G401.6 (cell line): Measurements from ENCODE around the gene LIPF.
A peak's percentile ranks its signal among the peaks of the same experiment; 100 is the strongest.
"Not testable (repeated sequence)": the region's sequence is repeated elsewhere in the genome, so short reads cannot be mapped to it uniquely, and the experiment has no call there.

Source experiments
- FAIRE-seq: peaks from 2 replicates; lab custom pipeline; 2012; peaks lifted over from hg19 to GRCh38; lab: Jason Lieb, UNC

LIPF gene

DNA sequence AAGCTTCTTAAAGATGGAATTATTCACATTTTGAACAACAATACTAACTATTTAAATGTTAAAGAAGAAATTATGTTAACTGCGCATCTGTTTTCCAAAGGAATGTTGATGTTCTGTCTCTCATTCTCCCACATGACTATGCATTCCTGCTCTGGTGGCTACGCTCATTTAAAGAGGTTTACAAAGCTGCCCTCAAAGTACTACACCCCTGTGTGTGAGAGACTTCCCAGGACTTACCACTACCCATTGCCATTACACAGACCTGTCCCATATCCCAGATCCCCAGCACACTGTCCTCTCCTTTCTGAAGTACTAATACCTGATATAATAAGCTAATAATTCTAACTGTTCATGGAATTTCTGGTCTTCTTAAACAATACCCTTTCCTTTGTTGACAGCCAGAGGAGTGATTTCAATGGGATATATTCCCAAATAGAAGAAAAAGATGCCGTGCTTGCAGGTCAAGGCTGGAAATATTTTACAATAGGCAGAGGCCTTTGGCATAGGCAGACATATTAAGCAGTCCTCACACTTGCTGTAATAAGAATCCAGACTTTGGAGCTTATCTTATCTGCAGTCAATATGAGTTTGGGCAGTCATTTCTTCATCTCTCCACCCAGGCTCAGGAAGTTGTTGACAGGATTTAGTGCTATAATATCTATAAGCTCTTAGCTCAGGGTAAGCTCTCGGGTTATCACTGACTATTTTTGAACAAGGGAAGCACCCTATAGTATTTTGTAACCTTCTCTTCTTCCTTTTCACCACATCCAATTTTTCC, 12.2 kb downstream of the LIPF start:
- FAIRE-seq = no peak

DNA sequence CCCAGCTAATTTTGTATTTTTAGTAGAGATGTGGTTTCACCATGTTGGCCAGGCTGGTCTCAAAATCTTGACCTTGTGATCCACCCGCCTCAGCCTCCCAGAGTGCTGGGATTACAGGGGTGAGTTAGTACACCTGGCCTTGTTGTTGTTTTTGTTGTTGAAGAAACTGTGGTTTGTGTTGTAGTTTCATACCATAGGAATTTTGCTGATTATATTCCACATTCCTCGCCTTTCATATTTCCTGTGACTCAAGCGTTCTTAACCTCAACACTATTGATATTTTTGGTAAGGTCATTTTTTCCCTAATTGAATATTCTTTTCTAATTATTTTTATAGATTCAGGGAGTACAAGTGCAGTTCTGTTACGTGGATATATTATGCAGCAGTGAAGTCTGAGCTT, 16.7 kb downstream of the LIPF start:
- no peak for FAIRE-seq

DNA sequence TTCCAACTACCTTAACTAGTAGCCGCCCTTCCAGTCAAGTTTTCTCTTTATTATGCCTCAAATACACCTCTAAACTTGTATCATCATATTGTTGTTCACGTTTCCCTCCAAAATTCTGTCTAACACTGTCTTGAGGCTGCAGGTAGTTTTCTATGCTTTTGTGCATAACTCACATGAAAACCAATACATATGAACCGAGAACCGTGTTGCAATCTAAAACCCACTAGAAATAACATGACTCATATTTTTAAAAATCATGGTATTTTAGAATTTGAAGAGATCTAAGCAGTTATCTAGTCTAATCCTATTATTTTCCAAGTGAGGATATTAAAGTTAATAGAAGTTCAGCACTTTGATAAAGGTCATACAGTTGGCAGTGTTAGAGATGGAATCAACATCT, 18.2 kb downstream of the LIPF start:
- no peak for FAIRE-seq

DNA sequence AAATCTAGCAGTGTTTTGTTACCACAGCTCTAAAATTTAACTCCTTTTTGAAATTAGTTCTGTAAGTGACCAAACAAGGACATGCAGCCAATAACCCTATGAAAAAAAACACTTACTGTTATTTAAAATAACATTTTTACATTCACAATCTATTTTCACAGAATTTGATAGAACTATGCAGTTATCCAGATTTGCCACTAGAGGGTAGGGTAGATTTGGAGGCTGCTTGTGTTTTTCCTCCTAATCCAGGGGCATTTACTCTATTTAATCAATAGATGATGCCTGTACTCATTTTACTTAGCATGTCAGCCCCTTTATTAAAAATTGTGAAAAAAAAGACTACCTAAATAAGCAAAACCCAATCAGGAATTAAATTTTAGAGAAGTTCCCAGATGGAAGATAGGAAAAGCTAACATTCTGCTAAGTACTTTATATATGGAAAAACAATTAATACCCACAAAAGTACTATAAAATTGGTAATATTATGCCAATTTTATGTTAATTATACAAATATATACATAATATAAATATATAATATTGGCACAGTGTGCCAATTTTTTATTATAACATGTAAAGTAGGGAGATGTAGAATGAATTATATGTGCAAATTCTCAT, 23.7 kb downstream of the LIPF start:
- FAIRE-seq = peak; percentile 46

DNA sequence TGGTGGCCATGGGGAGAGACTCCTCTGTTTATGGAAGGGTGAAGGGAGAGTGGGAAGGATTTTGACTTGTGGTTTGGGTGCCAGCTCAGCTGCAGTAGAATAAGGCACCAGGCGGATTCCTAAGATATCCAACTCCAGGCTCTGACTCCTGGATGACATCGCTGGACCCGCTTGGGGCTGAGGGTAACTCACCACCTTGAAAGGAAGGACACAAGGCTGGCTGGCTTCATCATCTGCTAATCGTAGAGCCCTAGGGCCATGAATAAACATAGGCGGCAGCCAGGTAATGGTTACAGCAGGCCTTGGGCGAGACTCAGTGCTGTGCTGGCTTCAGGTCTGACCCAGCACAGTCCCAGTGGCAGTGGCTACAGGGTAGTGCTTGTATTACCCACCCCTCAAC, 25.1 kb downstream of the LIPF start:
- FAIRE-seq = no peak

DNA sequence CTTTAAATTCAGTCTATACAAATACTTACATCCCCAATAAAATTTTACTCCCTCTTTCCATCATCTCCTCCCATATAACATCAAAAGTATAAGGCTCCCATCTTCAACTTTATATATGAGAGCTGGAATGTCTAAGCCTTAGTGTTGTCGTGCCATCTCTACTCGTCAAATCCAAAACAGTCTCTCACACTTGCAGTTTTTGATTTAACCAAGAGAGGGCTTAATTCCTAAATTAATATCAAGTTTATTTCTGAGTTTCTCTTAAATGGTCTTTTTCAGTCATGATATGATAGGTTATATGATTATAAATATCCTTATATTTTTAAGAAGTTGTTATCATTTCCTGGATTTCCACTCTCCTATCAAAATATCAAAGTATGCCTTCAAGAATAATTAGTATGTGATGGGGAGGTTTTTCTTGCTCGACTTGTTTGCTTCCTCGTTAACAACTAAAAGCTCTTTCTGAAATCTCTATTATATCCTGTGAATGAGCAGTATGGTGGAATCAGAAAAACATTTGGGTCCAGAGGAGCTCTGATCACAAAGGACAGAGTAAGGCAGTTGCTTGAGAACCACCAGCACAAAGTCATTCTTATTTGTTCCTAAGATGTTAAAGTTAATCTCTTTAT, 29.3 kb downstream of the LIPF start:
- FAIRE-seq = no peak

DNA sequence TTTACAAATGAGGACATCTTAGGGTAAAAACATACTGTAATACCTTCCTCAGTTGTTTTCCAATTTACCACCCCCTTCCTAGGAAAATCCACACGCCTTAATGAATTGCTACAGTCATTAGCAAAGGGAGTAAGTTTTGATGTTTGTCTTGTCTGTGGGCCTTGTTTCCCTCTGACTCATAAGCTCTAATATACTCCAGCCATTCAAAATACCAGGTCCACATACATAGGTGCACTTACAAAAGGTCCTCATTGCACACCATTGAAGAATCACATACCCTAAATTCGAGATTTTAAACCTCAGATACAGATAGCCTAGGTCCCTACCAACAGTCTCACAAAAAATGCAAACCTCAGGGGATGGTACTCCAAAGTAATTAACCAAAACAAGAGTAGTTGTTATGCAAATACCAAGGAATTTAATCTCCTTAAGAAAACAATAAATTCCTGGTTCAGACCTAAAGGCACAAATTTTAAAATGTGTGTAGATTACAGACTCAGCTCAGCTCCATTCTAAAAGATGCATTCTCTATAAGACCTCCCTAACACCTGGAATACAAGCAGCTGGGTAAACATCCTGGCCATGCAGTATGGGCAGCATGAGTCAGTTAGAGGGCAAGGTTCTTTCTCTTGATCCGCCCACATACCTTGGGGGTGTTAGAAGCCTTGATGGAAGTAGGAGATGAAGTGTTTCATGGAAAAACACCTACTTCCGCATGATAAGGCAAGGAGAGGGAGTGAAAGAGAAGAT, 38.8 kb downstream of the LIPF start:
- FAIRE-seq = no peak

DNA sequence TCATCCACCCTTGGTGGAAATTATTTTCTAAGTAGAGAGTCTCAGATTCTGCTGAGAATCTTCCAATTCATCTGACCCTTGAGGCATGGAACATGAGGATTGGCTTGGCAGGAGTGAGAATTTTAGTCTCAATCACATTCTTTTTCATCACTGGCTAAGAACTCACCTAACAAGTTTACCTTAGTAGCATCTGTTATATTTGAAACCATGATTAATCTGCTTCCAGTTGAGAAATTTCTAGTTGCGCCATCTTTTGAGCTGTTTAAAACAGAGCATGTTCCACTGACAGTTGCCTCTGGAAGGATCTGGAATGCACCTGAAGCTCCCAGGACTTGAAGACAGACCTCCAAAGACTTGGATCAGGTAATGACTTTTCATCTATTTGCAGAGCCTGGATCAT, 41.7 kb downstream of the LIPF start, which contains the start of gene LIPK:
LIPK (plus strand) TSS at position 292 of the 400 bp plus-strand sequence. CDS start 18,295 bp downstream, outside the sequence.
- FAIRE-seq = no peak

DNA sequence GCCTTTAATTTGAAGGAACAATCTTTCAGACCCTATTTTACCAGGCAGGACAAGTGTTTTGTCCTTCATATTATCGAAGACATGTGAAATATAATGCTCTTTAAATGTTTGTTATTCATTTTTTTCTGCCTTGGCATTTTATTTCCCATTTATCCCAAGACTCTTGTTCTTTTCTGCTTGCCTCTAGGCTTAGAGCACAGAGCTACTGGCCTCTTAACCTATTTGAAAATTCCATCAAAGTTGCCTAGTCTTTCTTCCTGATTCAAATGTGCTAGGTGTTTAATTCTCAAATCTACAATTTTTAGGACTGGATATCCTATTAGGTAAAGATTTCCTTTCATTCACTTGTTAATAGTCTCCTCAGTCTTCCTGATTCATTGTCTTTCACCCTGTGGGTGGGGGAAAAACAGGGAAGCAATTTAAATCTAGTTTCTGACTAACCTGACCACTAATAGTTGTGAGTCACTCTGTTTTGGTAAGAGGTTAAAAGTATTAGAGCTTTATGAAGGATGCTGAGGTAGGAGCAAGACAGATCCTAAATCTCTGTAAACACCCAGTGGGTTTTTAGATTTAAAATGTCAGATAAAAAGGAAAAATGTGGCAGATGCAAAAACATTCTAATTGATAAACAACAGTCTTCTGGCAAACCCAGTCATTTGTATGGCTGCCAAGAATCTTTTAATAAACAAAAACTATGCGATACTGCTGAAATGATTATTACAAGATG, 43.4 kb downstream of the LIPF start:
- FAIRE-seq = no peak

DNA sequence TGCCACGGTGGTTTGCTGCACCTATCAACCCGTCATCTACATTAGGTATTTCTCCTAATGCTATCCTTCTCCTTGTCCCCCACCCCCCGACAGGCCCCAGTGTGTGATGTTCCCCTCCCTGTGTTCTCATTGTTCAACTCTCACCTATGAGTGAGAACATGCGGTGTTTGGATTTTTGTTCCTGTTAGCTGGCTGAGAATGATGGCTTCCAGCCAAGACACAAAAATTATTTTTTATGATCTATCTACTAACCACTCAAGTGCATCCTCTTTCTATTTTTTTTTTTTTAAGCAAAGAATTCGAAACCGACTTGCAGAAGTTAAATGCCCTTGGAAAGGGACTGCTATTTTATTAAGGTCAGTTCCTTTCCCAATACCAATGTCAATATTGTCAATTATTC, 45.1 kb downstream of the LIPF start:
- not testable (repeated sequence) for FAIRE-seq

DNA sequence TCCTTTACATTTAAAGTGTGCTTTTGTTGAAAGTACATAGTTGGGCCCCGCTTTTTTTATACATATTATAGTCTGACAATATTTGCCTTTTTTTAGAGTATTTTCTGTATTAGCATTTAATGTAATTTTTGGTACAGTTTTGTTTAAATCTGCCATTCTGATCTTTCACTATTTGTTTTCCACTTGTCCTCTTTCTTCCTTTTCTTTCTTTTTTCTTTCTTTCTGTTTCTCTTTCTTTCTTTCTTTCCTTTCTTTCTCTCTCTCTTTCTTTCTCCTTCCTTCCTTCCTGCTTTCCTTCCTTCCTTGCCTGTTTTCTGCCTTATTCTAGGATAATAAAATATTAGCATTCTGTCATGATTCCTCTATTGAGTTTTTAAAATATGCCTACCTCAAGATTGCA, 51.3 kb downstream of the LIPF start:
- no peak for FAIRE-seq

DNA sequence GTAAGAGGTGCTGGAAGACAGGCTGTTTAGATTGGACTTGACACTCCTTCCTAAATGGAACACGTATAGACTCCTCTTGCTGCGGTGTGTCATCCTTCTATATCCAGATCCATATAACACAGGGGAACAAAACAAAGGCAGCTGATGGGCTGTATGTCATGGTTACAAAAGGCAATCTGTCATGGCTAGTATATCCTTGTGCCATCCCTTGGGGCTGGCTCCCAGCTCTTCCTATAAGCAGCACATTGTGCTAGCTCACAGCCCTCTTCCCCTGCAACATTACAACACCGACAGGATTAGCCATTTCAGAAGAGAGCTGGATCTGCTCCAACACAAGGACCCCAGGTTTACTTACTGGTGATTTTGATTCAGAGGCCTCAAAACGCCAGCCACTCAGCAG, 57.1 kb downstream of the LIPF start:
- no peak for FAIRE-seq

DNA sequence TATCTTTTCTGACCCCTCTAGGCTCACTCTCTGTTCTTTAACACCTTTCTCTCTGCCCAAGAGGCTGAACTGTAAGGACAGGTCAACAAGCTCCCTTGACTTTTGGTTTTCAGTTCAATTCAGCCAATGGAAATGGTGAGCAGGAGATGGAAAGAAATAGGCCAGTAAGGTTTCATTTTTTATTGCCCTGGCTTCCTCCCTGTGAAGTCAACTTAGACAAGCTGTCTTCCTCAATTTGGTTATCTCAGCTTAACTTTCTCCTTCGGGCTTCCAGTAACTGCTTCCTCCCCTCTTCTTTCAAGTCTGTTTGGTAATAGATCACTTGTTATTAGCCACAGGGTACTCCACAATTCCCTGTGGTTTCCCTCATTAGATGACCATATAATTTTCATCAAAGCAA, 61.6 kb downstream of the LIPF start:
- no peak for FAIRE-seq

DNA sequence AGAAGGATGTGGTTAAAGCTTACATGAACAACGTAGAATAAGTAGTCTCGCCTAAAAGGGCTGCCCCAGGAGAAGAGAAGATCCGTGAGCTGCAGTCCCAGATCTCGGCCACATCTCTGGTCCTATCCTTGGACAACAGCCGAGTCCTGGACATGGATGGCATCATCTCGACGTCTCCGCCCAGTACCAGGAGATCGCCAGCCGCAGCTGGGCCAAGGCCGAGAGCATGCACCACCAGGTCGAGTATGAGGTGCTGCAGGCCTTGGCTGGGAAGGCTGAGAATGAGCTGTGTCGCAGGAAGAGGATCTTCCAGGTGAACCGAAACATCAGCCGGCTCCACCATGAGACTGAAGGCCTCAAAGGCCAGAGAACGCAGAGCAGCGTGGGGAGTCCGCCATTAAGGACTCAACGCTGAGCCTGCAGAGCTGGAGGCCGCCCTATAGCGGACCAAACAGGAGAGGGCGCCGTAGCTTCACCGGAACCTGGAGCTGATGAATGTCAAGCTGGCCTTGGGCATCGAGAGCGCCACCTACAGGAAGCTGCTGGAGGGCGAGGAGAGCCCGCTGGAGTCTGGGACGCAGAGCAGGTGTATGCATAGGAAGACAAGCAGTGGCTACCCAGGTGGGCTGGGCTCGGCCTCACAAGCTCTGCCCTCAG, 64.0 kb downstream of the LIPF start:
- no peak for FAIRE-seq
